Heart left ventricle (tissue), 13 donors: Measurements from ENCODE around the gene IGSF22.

Experiments used
- POLR2A ChIP-seq, 2 donors: fragments of 450-650 bp; IDR thresholded peaks; one replicate each; pipeline ENCODE4 v1.6.1; 2017; ENCODE audit warnings: antibody characterized with exemption in 2 of 2, mild to moderate bottlenecking in 2 of 2, moderate library complexity in 2 of 2
- TF ChIP-seq, protein P1 (sequence below), 12 donors: fragments of 200-600 bp; sonication (generic) in 4 of 12; IDR thresholded peaks; one replicate each; pipeline versions ENCODE4 v1.5.0 to v1.8.0; 2018 to 2022; ENCODE audit warnings: antibody characterized with exemption in 12 of 12, mild to moderate bottlenecking in 5 of 12
- donor health status: ischemic (EF 13 %, LVEDD 7.1; RV severe dilation, severe dysfunction).
- donor health status: DM: no; HTN: yes; CAD: no.
- donor health status: DM: no; HTN: no; CAD: no.
- donor health status: ischemic (EF 25% LVEDD 6.9; RV normal size, moderate dysfunction).
- donor health status: ischemic (EF 25% LVEDD 5.7; RV mildly dilated, moderate dysfunction).
- donor health status: ischemic (EF 35%, LVEDD 5.7; RV mildly dilated, moderate dysfunction).
- donor health status: nonischemic (EF 11% LVEDD 7.7; RV severe dilation, severe dysfunction).
- donor health status: DM: yes; HTN: yes; CAD: no.
- donor health status: PGD.
- donor health status: ischemic (EF 29% LVEDD 5.4; RV normal size, mild dysfunction).
- donor health status: nonischemic (EF 23%, LVEDD 6.1; RV moderate dilation, normal function).

DNA sequence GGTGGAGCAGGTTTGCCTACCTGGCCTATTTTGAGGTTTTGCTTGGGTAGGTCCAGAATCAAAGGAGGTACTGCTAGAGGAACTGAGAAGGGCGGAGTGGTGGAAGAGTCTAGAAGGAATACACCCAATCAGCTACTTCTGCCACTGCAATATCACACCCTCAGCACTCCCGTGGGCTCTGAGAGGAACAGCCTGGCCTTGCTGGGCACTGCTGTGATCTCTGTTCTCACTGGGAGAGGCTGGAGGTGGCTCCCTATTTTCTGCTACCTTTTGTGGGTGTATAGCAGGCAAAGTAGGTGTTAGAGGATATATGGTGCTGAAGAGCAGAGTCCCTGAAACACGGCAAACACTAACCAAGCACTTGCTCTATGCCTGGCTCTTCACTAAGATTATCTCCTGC lies 25.0 kb upstream of the IGSF22 start:
- TF ChIP-seq, protein P1, sequence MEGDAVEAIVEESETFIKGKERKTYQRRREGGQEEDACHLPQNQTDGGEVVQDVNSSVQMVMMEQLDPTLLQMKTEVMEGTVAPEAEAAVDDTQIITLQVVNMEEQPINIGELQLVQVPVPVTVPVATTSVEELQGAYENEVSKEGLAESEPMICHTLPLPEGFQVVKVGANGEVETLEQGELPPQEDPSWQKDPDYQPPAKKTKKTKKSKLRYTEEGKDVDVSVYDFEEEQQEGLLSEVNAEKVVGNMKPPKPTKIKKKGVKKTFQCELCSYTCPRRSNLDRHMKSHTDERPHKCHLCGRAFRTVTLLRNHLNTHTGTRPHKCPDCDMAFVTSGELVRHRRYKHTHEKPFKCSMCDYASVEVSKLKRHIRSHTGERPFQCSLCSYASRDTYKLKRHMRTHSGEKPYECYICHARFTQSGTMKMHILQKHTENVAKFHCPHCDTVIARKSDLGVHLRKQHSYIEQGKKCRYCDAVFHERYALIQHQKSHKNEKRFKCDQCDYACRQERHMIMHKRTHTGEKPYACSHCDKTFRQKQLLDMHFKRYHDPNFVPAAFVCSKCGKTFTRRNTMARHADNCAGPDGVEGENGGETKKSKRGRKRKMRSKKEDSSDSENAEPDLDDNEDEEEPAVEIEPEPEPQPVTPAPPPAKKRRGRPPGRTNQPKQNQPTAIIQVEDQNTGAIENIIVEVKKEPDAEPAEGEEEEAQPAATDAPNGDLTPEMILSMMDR (IDR thresholded peaks at IDR 0.05), result no peak
- TF ChIP-seq POLR2A (IDR thresholded peaks at IDR 0.05), result no peak
